ENCODE data around the gene DEF6. TPM values are rescaled to one million over a fixed set of nuclear protein-coding genes. Genes with fewer than 3 reads are reported as not detected.

DEF6 gene
- total and polyA plus RNA-seq, 4 donors: 11.2 to 28.6 (median 19.0) TPM

- no peak overlapping the region for H3K9ac ChIP-seq (ENCODE audit: insufficient read depth in 1 of 2, low read length in 2 of 2)
- 93 to 100% methylated on average over 2 of the region's 2 CpGs for WGBS, 2 donors
- H3K36me3 ChIP-seq (ENCODE audit: control insufficient read depth in 4 of 4, insufficient read depth in 4 of 4, low read length in 4 of 4): peaks cover 7 to 47% (median 10%) of the 10 kb centered on the region in 4 donors
These were observed 2.6 kb upstream of the DEF6 start for GRCh38 chr6:35295036-35295435.

GRCh38 chr6:35295521-35296315, 1.9 kb upstream of the DEF6 start:
- no peak for ATAC-seq (ENCODE audit: insufficient read depth, low FRiP score)
- peaks cover 0 to 12% (median 7%) of the 10 kb centered on the region in 5 donors for H3K4me1 ChIP-seq (ENCODE audit: control insufficient read depth in 5 of 5, insufficient read depth in 5 of 5, low read length in 5 of 5)
- no peak for TF ChIP-seq CTCF (IDR thresholded peaks at IDR 0.05; ENCODE audit: control extremely low read depth, extremely low read depth)
- H3K4me3 ChIP-seq: no peak overlapping the region
- peaks cover 6 to 41% (median 8%) of the 10 kb centered on the region in 4 donors for H3K36me3 ChIP-seq (ENCODE audit: control insufficient read depth in 4 of 4, insufficient read depth in 4 of 4, low read length in 4 of 4)
- WGBS, 2 donors: 62 to 67% methylated on average over 3 of the region's 3 CpGs
- no peak for DNase-seq
- no peaks in the 10 kb centered on the region for H3K27me3 ChIP-seq (ENCODE audit: control insufficient read depth in 3 of 3, insufficient read depth in 3 of 3, low read length in 2 of 3)
- H3K9ac ChIP-seq (ENCODE audit: insufficient read depth in 1 of 2, low read length in 2 of 2): no peak overlapping the region
- no peak overlapping the region for H3K27ac ChIP-seq (ENCODE audit: low read depth in 1 of 2, low read length in 1 of 2)
- no peaks in the 10 kb centered on the region for H3K9me3 ChIP-seq (ENCODE audit: control insufficient read depth in 4 of 4, insufficient read depth in 3 of 4, low read length in 3 of 4)

More at GRCh38 chr6:35295036-35295435, 2.6 kb upstream of the DEF6 start:
- no peaks in the 10 kb centered on the region for H3K9me3 ChIP-seq (ENCODE audit: control insufficient read depth in 4 of 4, insufficient read depth in 3 of 4, low read length in 3 of 4)
- H3K4me1 ChIP-seq (ENCODE audit: control insufficient read depth in 5 of 5, insufficient read depth in 5 of 5, low read length in 5 of 5): peaks cover 0 to 12% (median 7%) of the 10 kb centered on the region in 5 donors
- no peak for TF ChIP-seq CTCF (IDR thresholded peaks at IDR 0.05; ENCODE audit: control extremely low read depth, extremely low read depth)
- DNase-seq (no peak), ATAC-seq (ENCODE audit: insufficient read depth, low FRiP score) (no peak)
- H3K4me3 ChIP-seq: no peak overlapping the region
- no peak overlapping the region for H3K27ac ChIP-seq (ENCODE audit: low read depth in 1 of 2, low read length in 1 of 2)
- H3K27me3 ChIP-seq (ENCODE audit: control insufficient read depth in 3 of 3, insufficient read depth in 3 of 3, low read length in 2 of 3): no peaks in the 10 kb centered on the region

- no peaks in the 10 kb centered on the region for H3K9me3 ChIP-seq (ENCODE audit: control insufficient read depth in 4 of 4, insufficient read depth in 3 of 4, low read length in 3 of 4)
- no peaks in the 10 kb centered on the region for H3K27me3 ChIP-seq (ENCODE audit: control insufficient read depth in 3 of 3, insufficient read depth in 3 of 3, low read length in 2 of 3)
- peak overlapping the region in 1 of 2 donors; percentile 67 for H3K27ac ChIP-seq (ENCODE audit: low read depth in 1 of 2, low read length in 1 of 2)
- ATAC-seq (ENCODE audit: insufficient read depth, low FRiP score) (no peak), DNase-seq (no peak)
- H3K4me1 ChIP-seq (ENCODE audit: control insufficient read depth in 5 of 5, insufficient read depth in 5 of 5, low read length in 5 of 5): peaks cover 0 to 12% (median 7%) of the 10 kb centered on the region in 5 donors
- H3K36me3 ChIP-seq (ENCODE audit: control insufficient read depth in 4 of 4, insufficient read depth in 4 of 4, low read length in 4 of 4): peaks cover 2 to 27% (median 4%) of the 10 kb centered on the region in 4 donors
- WGBS, 2 donors: 29 to 36% methylated on average over 6 of the region's 6 CpGs
- no peak for TF ChIP-seq CTCF (IDR thresholded peaks at IDR 0.05; ENCODE audit: control extremely low read depth, extremely low read depth)
- no peak overlapping the region for H3K9ac ChIP-seq (ENCODE audit: insufficient read depth in 1 of 2, low read length in 2 of 2)
- no peak overlapping the region for H3K4me3 ChIP-seq
These were observed 552 bp upstream of the DEF6 start for GRCh38 chr6:35296931-35297600.
